ENCODE results near the gene STN1. TPM values are rescaled to one million over a fixed set of nuclear protein-coding genes. Genes with fewer than 3 reads are reported as not detected.

Gene STN1
- total RNA-seq, 1 donor from 2014 or later: 24.5 TPM

- peaks cover 5 to 6% of the 10 kb centered on the region in 2 donors for H3K4me1 ChIP-seq
- H3K4me3 ChIP-seq: no peak overlapping the region
- no peak for TF ChIP-seq CTCF (IDR thresholded peaks at IDR 0.05)
- intact Hi-C loops (cut with DNase I): no loop called here
- no peak for DNase-seq (ENCODE audit: low spot score in 2 of 2)
- no peak overlapping the region for H3K27ac ChIP-seq
- no peaks in the 10 kb centered on the region for H3K9me3 ChIP-seq
- peaks cover 46 to 60% of the 10 kb centered on the region in 2 donors for H3K36me3 ChIP-seq
- no peaks in the 10 kb centered on the region for H3K27me3 ChIP-seq
These were observed 36.3 kb downstream of the STN1 start for GRCh38 chr10:103881416-103882284.

- H3K27ac ChIP-seq: no peak overlapping the region
- no peaks in the 10 kb centered on the region for H3K9me3 ChIP-seq
- H3K4me3 ChIP-seq: no peak overlapping the region
- no peaks in the 10 kb centered on the region for H3K4me1 ChIP-seq
- no peaks in the 10 kb centered on the region for H3K27me3 ChIP-seq
- no peak for TF ChIP-seq CTCF (IDR thresholded peaks at IDR 0.05)
- no peak for DNase-seq (ENCODE audit: low spot score in 2 of 2)
- H3K36me3 ChIP-seq: peaks cover 46 to 60% of the 10 kb centered on the region in 2 donors
- intact Hi-C loops (cut with DNase I): no loop called here
These were observed 38.2 kb downstream of the STN1 start for GRCh38 chr10:103879831-103880230.

- no peak for TF ChIP-seq CTCF (IDR thresholded peaks at IDR 0.05)
- peaks cover 46 to 60% of the 10 kb centered on the region in 2 donors for H3K36me3 ChIP-seq
- H3K27me3 ChIP-seq: no peaks in the 10 kb centered on the region
- DNase-seq (ENCODE audit: low spot score in 2 of 2): no peak
- H3K4me3 ChIP-seq: no peak overlapping the region
- intact Hi-C loops (cut with DNase I): no loop called here
- no peak overlapping the region for H3K27ac ChIP-seq
- H3K4me1 ChIP-seq: no peaks in the 10 kb centered on the region
- no peaks in the 10 kb centered on the region for H3K9me3 ChIP-seq
These were observed 38.6 kb downstream of the STN1 start for GRCh38 chr10:103879409-103879808.

- no peaks in the 10 kb centered on the region for H3K27me3 ChIP-seq
- no peak overlapping the region for H3K4me3 ChIP-seq
- TF ChIP-seq CTCF (IDR thresholded peaks at IDR 0.05): no peak
- intact Hi-C loops (cut with DNase I): no loop called here
- H3K27ac ChIP-seq: no peak overlapping the region
- DNase-seq (ENCODE audit: low spot score in 2 of 2): peak in 1 of 2 donors; percentile 5
- H3K9me3 ChIP-seq: no peaks in the 10 kb centered on the region
- peaks cover 46 to 64% of the 10 kb centered on the region in 2 donors for H3K36me3 ChIP-seq
- no peaks in the 10 kb centered on the region for H3K4me1 ChIP-seq
These were observed 40.1 kb downstream of the STN1 start for GRCh38 chr10:103877861-103878260.

- Histone ChIP-seq H3K9me3 (no peaks in the 10 kb centered on the region), H3K4me3 (no peak overlapping the region), H3K27me3 (no peaks in the 10 kb centered on the region), H3K36me3 (peaks cover 34 to 53% of the 10 kb centered on the region in 2 donors), H3K4me1 (no peaks in the 10 kb centered on the region), H3K27ac (no peak overlapping the region)
- intact Hi-C loops (cut with DNase I): no loop called here
- TF ChIP-seq CTCF (IDR thresholded peaks at IDR 0.05): no peak
- no peak for DNase-seq (ENCODE audit: low spot score in 2 of 2)
These were observed 41.8 kb downstream of the STN1 start for GRCh38 chr10:103876155-103876554.

Measured in ascending aorta (tissue), 2 donors.